Measurements from ENCODE around the gene COQ8B. TPM values are rescaled to one million over a fixed set of nuclear protein-coding genes. Genes with fewer than 3 reads are reported as not detected.
"Not testable (repeated sequence)": the region's sequence is repeated elsewhere in the genome, so short reads cannot be mapped to it uniquely, and the experiment has no call there.

COQ8B gene
- total RNA-seq, 2 experiments from 2014 or later, result 21.5 to 27.2 TPM

GRCh38 chr19:40730065-40730464 is 13.4 kb upstream of the COQ8B start:
- not testable (repeated sequence) for H3K4me1 Mint-ChIP-seq (ENCODE audit: low read depth); DNase-seq; H3K27me3 Mint-ChIP-seq (ENCODE audit: low read depth); ATAC-seq; H3K27ac Mint-ChIP-seq; H3K9me3 Mint-ChIP-seq (ENCODE audit: insufficient read depth); H3K4me3 Mint-ChIP-seq
- peaks cover 27% of the 10 kb centered on the region for H3K36me3 Mint-ChIP-seq (ENCODE audit: low read depth)
- ChIA-PET CTCF (interaction anchor here (1.6 kb wide), 1 partner anchor 95 kb away, joined by 4 read pairs; no protein-coding TSS in a partner anchor), POLR2A (interaction anchor here (0.7 to 1.2 kb wide), 3 partner anchors 11 to 14 kb away, joined by 3 read pairs; partner anchors contain the start of genes COQ8B and ITPKC)

DNA sequence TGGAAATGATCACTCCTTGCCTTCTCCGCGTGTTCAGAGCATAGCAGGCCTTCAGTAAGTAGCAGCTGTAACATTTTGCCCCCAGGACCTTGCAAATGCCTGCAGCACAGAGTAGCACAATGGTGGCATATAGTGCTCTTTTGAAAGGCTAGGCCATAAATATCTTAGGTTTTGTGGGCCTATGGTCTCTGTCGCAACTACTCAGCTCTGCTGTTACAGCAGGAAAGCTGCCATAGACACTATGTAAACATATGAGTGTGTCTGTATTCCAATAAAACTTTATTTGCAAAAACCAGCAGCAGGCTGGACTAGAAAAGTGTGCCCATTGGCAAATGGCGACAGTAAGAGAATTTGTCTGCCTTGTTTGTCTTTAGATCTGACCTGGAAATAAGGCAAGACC is 9.6 kb upstream of the COQ8B start:
- no peaks in the 10 kb centered on the region for H3K9me3 Mint-ChIP-seq (ENCODE audit: insufficient read depth)
- ChIA-PET POLR2A (interaction anchor here (1.0 kb wide), 1 partner anchor 9 kb away, joined by 3 read pairs; the partner anchor contains the start of genes COQ8B and ITPKC), CTCF (no interaction called here)
- no peaks in the 10 kb centered on the region for H3K27me3 Mint-ChIP-seq (ENCODE audit: low read depth)
- no peaks in the 10 kb centered on the region for H3K4me1 Mint-ChIP-seq (ENCODE audit: low read depth)
- no peak for DNase-seq
- no peak overlapping the region for H3K4me3 Mint-ChIP-seq
- H3K36me3 Mint-ChIP-seq (ENCODE audit: low read depth), result peaks cover 29% of the 10 kb centered on the region
- ATAC-seq, result no peak
- H3K27ac Mint-ChIP-seq, result no peak overlapping the region

GRCh38 chr19:40724855-40725254 is 8.2 kb upstream of the COQ8B start:
- H3K4me3 Mint-ChIP-seq, result no peak overlapping the region
- DNase-seq (no peak), ATAC-seq (no peak)
- H3K4me1 Mint-ChIP-seq (ENCODE audit: low read depth), result peaks cover 9% of the 10 kb centered on the region
- no peak overlapping the region for H3K27ac Mint-ChIP-seq
- H3K36me3 Mint-ChIP-seq (ENCODE audit: low read depth), result peaks cover 30% of the 10 kb centered on the region
- POLR2A ChIA-PET, result no interaction called here
- no peaks in the 10 kb centered on the region for H3K9me3 Mint-ChIP-seq (ENCODE audit: insufficient read depth)
- no peaks in the 10 kb centered on the region for H3K27me3 Mint-ChIP-seq (ENCODE audit: low read depth)
- CTCF ChIA-PET, result no interaction called here

DNA sequence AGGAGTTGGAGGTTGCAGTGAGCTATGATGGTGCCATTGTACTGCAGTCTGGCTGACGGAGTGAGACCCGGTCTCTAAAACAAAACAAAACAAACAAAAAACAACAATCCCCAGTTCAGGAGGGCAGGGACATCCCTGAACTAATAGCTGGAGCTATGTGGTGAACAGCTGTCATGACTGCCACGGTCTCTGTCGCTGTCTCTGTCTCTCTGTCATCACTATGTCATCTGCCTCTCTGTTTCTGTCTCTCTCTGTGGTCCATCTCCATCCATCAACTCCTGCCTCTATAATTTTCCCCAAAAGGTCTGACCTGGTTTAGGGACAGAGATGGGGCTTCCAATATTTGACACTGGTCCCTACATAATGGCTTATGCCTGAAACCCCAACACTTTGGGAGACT is 7.6 kb upstream of the COQ8B start:
- no peak overlapping the region for H3K4me3 Mint-ChIP-seq
- CTCF ChIA-PET, result no interaction called here
- peaks cover 13% of the 10 kb centered on the region for H3K4me1 Mint-ChIP-seq (ENCODE audit: low read depth)
- ATAC-seq, result no peak
- H3K9me3 Mint-ChIP-seq (ENCODE audit: insufficient read depth), result no peaks in the 10 kb centered on the region
- DNase-seq, result no peak
- H3K36me3 Mint-ChIP-seq (ENCODE audit: low read depth), result peaks cover 30% of the 10 kb centered on the region
- POLR2A ChIA-PET, result no interaction called here
- H3K27me3 Mint-ChIP-seq (ENCODE audit: low read depth), result no peaks in the 10 kb centered on the region
- no peak overlapping the region for H3K27ac Mint-ChIP-seq

DNA sequence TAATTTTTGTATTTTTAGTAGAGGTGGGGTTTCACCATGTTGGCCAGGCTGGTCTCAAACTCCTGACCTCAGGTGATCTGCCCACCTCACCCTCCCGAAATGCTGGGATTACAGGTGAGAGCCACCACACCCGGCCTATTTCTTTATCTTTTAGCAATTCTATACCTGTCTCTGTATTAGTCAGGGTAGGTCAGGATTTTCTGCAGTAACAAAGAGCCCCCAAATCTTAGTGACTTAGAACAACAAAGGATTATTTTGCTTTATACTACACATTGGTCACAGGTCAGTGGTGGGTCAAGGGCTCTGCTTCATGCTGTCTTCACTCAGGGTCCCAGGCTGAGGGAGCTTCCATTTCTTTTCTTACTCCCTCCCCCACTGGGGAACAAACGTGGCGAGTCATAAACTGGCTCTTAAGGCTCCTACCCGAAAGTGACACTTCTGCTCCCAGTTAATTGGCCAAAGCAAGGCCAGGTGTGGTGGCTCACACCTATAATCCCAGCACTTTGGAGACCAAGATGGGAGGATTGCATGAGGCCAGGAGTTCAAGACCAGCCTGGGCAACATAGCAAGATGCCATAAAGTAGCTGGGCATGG is 7.1 kb upstream of the COQ8B start:
- ATAC-seq (no peak), DNase-seq (no peak)
- H3K27me3 Mint-ChIP-seq (ENCODE audit: low read depth), result no peaks in the 10 kb centered on the region
- ChIA-PET CTCF (no interaction called here), POLR2A (no interaction called here)
- no peak overlapping the region for H3K27ac Mint-ChIP-seq
- H3K4me1 Mint-ChIP-seq (ENCODE audit: low read depth), result peaks cover 17% of the 10 kb centered on the region
- H3K4me3 Mint-ChIP-seq, result no peak overlapping the region
- peaks cover 30% of the 10 kb centered on the region for H3K36me3 Mint-ChIP-seq (ENCODE audit: low read depth)
- H3K9me3 Mint-ChIP-seq (ENCODE audit: insufficient read depth), result no peaks in the 10 kb centered on the region

- no peaks in the 10 kb centered on the region for H3K9me3 Mint-ChIP-seq (ENCODE audit: insufficient read depth)
- no peak overlapping the region for H3K4me3 Mint-ChIP-seq
- H3K4me1 Mint-ChIP-seq (ENCODE audit: low read depth), result peaks cover 26% of the 10 kb centered on the region
- no peak overlapping the region for H3K27ac Mint-ChIP-seq
- no peak for DNase-seq
- ATAC-seq, result no peak
- H3K27me3 Mint-ChIP-seq (ENCODE audit: low read depth), result no peaks in the 10 kb centered on the region
- POLR2A ChIA-PET, result interaction anchor here (1.0 kb wide), 1 partner anchor 22 kb away, joined by 3 read pairs; no protein-coding TSS in a partner anchor
- CTCF ChIA-PET, result no interaction called here
- H3K36me3 Mint-ChIP-seq (ENCODE audit: low read depth), result peaks cover 27% of the 10 kb centered on the region
These were observed 5.4 kb upstream of the COQ8B start for GRCh38 chr19:40721936-40722661.

GRCh38 chr19:40721140-40721486 is 4.4 kb upstream of the COQ8B start:
- H3K27me3 Mint-ChIP-seq (ENCODE audit: low read depth), result no peaks in the 10 kb centered on the region
- CTCF ChIA-PET, result no interaction called here
- no peak overlapping the region for H3K4me3 Mint-ChIP-seq
- H3K27ac Mint-ChIP-seq, result no peak overlapping the region
- H3K4me1 Mint-ChIP-seq (ENCODE audit: low read depth), result peaks cover 31% of the 10 kb centered on the region
- no peak for DNase-seq
- no peak for ATAC-seq
- peaks cover 22% of the 10 kb centered on the region for H3K36me3 Mint-ChIP-seq (ENCODE audit: low read depth)
- H3K9me3 Mint-ChIP-seq (ENCODE audit: insufficient read depth), result no peaks in the 10 kb centered on the region
- POLR2A ChIA-PET, result no interaction called here

DNA sequence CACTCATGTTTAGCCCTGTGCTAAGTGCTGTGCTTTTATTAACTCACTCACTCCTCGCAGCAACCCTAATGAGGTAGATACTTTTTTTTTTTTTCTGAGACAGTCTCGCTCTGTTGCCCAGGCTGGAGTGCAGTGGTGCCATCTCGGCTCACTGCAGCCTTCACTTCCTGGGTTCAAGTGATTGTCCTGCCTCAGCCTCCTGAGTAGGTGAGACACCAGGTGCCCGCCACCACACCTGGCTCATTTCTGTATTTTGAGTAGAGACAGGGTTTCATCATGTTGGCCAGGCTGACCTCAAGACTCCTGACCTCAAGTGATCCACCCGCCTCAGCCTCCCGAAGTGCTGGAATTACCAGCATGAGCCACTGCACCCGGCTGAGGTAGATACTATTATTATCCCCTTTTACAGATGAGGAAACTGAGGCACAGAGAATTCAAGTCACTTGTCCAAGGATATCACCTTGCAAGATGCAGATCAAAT is 2.8 kb upstream of the COQ8B start:
- ChIA-PET CTCF (interaction anchor here (0.9 kb wide), 1 partner anchor 8 kb away, joined by 3 read pairs; no protein-coding TSS in a partner anchor), POLR2A (no interaction called here)
- H3K27me3 Mint-ChIP-seq (ENCODE audit: low read depth), result no peaks in the 10 kb centered on the region
- H3K27ac Mint-ChIP-seq, result peak overlapping the region; percentile 11
- peaks cover 16% of the 10 kb centered on the region for H3K36me3 Mint-ChIP-seq (ENCODE audit: low read depth)
- DNase-seq (no peak), ATAC-seq (no peak)
- peaks cover 46% of the 10 kb centered on the region for H3K4me1 Mint-ChIP-seq (ENCODE audit: low read depth)
- no peaks in the 10 kb centered on the region for H3K9me3 Mint-ChIP-seq (ENCODE audit: insufficient read depth)
- peak overlapping the region; percentile 5 for H3K4me3 Mint-ChIP-seq

DNA sequence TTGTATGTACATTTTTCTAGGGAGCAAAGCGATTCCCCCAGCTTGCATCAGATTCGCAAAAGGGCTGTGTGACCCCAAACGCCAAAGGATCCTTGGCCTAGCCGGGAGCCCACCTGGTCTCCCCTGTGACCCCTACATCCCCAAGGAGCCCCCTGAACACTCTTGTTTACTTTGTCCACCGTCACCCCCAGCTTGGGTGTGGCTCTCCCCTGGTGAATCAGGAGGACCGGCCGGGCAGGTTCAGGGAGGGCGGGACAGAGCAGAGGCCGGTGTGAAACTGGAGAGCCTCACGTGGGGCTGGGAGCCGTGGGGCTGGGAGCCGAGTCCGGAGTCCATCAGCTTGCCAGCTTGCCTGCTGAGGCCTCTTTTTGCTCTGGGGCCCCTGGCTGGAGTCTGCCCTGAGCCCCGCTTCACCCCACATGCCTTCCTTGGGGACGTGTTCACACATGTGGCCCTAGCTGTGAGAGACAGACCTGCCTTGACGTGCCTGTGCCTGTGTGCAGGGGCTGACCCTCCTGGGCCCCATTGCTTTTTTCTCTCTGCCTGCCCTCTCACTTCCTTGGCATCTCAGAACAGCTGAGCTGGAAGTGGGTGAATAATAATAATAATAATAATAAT is 2.2 kb upstream of the COQ8B start:
- Mint-ChIP-seq H3K4me1 (ENCODE audit: low read depth) (peaks cover 52% of the 10 kb centered on the region), H3K4me3 (peak overlapping the region; percentile 79), H3K27ac (no peak overlapping the region), H3K27me3 (ENCODE audit: low read depth) (no peaks in the 10 kb centered on the region), H3K9me3 (ENCODE audit: insufficient read depth) (no peaks in the 10 kb centered on the region), H3K36me3 (ENCODE audit: low read depth) (peaks cover 12% of the 10 kb centered on the region)
- ATAC-seq, result no peak
- ChIA-PET POLR2A (no interaction called here), CTCF (interaction anchor here (0.9 kb wide), 1 partner anchor 8 kb away, joined by 3 read pairs; no protein-coding TSS in a partner anchor)
- no peak for DNase-seq

GRCh38 chr19:40717880-40718773 is 1.4 kb upstream of the COQ8B start:
- DNase-seq (no peak), ATAC-seq (no peak)
- Mint-ChIP-seq H3K36me3 (ENCODE audit: low read depth) (peaks cover 7% of the 10 kb centered on the region), H3K27ac (peak overlapping the region; percentile 88), H3K27me3 (ENCODE audit: low read depth) (no peaks in the 10 kb centered on the region), H3K4me3 (peak overlapping the region; percentile 79), H3K9me3 (ENCODE audit: insufficient read depth) (no peaks in the 10 kb centered on the region), H3K4me1 (ENCODE audit: low read depth) (peaks cover 54% of the 10 kb centered on the region)
- ChIA-PET POLR2A (interaction anchor here (0.7 to 0.9 kb wide), 2 partner anchors 34 to 59 kb away, joined by 3 read pairs; no protein-coding TSS in a partner anchor), CTCF (interaction anchor here (1.8 kb wide), 1 partner anchor 55 kb away, joined by 5 read pairs; no protein-coding TSS in a partner anchor)

GRCh38 chr19:40717325-40717879 is 716 bp upstream of the COQ8B start:
- H3K27me3 Mint-ChIP-seq (ENCODE audit: low read depth), result no peaks in the 10 kb centered on the region
- ATAC-seq (no peak), DNase-seq (no peak)
- H3K9me3 Mint-ChIP-seq (ENCODE audit: insufficient read depth), result no peaks in the 10 kb centered on the region
- POLR2A ChIA-PET, result interaction anchor here (0.6 to 1.7 kb wide), 10 partner anchors 8 to 88 kb away, joined by 3 to 11 read pairs (median 3); partner anchors contain the start of gene ACTMAP
- peak overlapping the region; percentile 79 for H3K4me3 Mint-ChIP-seq
- H3K27ac Mint-ChIP-seq, result peak overlapping the region; percentile 88
- peaks cover 57% of the 10 kb centered on the region for H3K4me1 Mint-ChIP-seq (ENCODE audit: low read depth)
- peaks cover 11% of the 10 kb centered on the region for H3K36me3 Mint-ChIP-seq (ENCODE audit: low read depth)
- CTCF ChIA-PET, result interaction anchor here (1.0 to 1.8 kb wide), 5 partner anchors 33 to 102 kb away, joined by 3 to 7 read pairs (median 5); partner anchors contain the start of genes ACTMAP and SNRPA

Measured in activated CD8-positive, alpha-beta T cell treated with anti-CD3 and anti-CD28 coated beads, Interleukin-2, amount 10 ng/mL, durations not matched to agents 7 days and 5 days (primary cell).